ENCODE measurements around the gene LARP6. TPM values are rescaled to one million over a fixed set of nuclear protein-coding genes. Genes with fewer than 3 reads are reported as not detected.

LARP6 gene
- polyA plus RNA-seq, 2 of the 4 experiments (the other 2 are of a cell fraction) = 57.2 to 158 TPM

DNA sequence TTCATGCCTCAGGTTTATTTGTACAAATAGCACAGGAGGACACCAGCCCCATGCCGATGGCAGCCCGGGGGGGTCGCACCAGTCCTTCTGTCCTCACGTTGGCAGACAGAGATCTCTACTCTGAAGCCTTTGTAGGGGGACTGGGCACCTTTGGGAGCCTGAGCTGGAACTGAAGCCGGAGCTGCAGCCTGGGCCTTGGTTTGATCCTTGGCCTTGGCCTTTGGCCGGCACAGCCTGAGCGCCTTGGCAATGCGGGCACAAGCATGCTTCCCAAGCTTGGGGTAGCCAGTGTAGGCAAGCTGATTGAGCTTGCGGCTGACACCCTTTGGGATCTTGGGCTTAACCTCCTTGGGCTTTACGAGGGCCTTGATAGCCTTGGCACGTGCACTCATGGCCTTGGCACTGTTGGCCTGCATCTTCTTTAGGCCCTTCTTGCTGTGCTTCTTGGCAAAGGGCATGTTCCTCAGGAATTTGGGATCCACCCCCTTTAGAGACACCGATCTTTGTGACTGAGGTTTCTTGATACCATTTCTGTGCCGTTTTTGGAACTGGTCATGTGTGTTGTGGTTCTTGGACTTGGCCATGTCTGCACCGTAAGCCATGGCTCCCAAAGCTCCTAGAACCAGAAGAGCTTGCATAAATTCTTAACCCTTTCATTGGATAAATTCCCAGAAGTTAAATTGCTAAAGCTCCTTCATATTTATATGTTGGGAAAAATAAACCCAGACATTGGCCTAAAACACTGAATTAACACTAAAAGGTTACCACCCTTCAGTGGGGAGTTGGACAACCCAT, 57.2 kb downstream of the LARP6 start (continued):
- TF ChIP-seq, protein P1, sequence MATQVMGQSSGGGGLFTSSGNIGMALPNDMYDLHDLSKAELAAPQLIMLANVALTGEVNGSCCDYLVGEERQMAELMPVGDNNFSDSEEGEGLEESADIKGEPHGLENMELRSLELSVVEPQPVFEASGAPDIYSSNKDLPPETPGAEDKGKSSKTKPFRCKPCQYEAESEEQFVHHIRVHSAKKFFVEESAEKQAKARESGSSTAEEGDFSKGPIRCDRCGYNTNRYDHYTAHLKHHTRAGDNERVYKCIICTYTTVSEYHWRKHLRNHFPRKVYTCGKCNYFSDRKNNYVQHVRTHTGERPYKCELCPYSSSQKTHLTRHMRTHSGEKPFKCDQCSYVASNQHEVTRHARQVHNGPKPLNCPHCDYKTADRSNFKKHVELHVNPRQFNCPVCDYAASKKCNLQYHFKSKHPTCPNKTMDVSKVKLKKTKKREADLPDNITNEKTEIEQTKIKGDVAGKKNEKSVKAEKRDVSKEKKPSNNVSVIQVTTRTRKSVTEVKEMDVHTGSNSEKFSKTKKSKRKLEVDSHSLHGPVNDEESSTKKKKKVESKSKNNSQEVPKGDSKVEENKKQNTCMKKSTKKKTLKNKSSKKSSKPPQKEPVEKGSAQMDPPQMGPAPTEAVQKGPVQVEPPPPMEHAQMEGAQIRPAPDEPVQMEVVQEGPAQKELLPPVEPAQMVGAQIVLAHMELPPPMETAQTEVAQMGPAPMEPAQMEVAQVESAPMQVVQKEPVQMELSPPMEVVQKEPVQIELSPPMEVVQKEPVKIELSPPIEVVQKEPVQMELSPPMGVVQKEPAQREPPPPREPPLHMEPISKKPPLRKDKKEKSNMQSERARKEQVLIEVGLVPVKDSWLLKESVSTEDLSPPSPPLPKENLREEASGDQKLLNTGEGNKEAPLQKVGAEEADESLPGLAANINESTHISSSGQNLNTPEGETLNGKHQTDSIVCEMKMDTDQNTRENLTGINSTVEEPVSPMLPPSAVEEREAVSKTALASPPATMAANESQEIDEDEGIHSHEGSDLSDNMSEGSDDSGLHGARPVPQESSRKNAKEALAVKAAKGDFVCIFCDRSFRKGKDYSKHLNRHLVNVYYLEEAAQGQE (IDR thresholded peaks at IDR 0.05) = no peak
- TF ChIP-seq NR3C1 (IDR thresholded peaks at IDR 0.05) = no peak
- TF ChIP-seq, protein P2, sequence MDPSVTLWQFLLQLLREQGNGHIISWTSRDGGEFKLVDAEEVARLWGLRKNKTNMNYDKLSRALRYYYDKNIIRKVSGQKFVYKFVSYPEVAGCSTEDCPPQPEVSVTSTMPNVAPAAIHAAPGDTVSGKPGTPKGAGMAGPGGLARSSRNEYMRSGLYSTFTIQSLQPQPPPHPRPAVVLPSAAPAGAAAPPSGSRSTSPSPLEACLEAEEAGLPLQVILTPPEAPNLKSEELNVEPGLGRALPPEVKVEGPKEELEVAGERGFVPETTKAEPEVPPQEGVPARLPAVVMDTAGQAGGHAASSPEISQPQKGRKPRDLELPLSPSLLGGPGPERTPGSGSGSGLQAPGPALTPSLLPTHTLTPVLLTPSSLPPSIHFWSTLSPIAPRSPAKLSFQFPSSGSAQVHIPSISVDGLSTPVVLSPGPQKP (IDR thresholded peaks at IDR 0.05; ENCODE audit: low read depth, low read length) = no peak

DNA sequence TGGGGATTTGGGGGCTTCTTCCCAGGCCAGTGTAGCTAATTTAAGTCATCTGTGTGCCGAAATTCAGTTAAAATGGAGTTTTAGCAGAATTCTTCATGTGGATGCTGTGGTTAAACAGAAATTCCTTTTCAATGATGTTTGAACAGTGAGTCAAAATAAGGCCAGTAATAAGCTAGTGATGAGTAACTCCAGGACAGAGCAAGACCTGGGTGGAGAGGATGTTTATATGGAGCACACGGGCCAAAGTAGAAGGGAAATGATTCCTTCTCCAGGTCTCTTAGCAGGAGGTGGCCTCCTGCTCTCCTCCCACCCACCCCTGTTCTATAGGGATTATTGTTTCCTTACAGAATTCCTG, 58.7 kb downstream of the LARP6 start:
- Histone ChIP-seq H3K4me1 (peaks cover 70% of the 10 kb centered on the region), H3K4me3 (0 out of 3 replicates have a peak overlapping the region, but pooled peaks have one; percentile 11), H3K4me2 (peak overlapping the region; percentile 80), H3K27ac (peak overlapping the region; percentile 83 to 93), H3K9me3 (no peaks in the 10 kb centered on the region)
- ChIA-PET POLR2A (interaction anchor here (1.0 to 1.7 kb wide), 5 partner anchors 17 to 59 kb away, joined by 3 to 9 read pairs (median 4); partner anchors contain the start of genes LARP6 and UACA), CTCF (interaction anchor here (0.7 to 15.4 kb wide), 10 partner anchors 16 to 949 kb away, joined by 3 to 274 read pairs (median 4); partner anchors contain the start of gene UACA)
- ATAC-seq = peak; percentile 89 to 91
- peak; percentile 97 for FAIRE-seq
- DNase-seq (ENCODE audit: low read depth in 1 of 2, low spot score in 1 of 2) = peak; percentile 85 to 96
- TF ChIP-seq RAD21 (conservative IDR thresholded peaks at IDR 0.05 in 1 of 2, IDR thresholded peaks at IDR 0.05 in 1 of 2) (peak; percentile 3 to 20; a peak in 1 of 5 replicates), SMC3 (IDR thresholded peaks at IDR 0.05) (0 out of 3 replicates have a peak, but pooled peaks have one; percentile 18), GATA3 (IDR thresholded peaks at IDR 0.05; ENCODE audit: borderline replicate concordance) (peak; percentile 85; the same call in 1 of the 2 replicates), CEBPB (IDR thresholded peaks at IDR 0.05) (peak in 1 of 2 experiments; percentile 48; a peak in 1 of 4 replicates), EP300 (IDR thresholded peaks at IDR 0.05) (peak in 1 of 2 experiments; percentile 39; a peak in 2 of 5 replicates), EHMT2 (IDR thresholded peaks at IDR 0.05; ENCODE audit: low read depth) (no peak), PHF8 (IDR thresholded peaks at IDR 0.05; ENCODE audit: borderline replicate concordance, low read depth) (no peak), RARB (CRISPR knock-in tag; IDR thresholded peaks at IDR 0.05) (no peak), NFE2L2 (conservative IDR thresholded peaks at IDR 0.05; ENCODE audit: low read length) (no peak), ZNF302 (CRISPR knock-in tag; IDR thresholded peaks at IDR 0.05) (no peak), JUNB (IDR thresholded peaks at IDR 0.05) (peak; percentile 86), FOSL2 (IDR thresholded peaks at IDR 0.05) (peak; percentile 90), FOSL2 (CRISPR knock-in tag; IDR thresholded peaks at IDR 0.05) (peak; percentile 93), JUN (IDR thresholded peaks at IDR 0.05) (peak; percentile 58 to 71; a peak in 4 of 5 replicates)
- TF ChIP-seq, protein P3, sequence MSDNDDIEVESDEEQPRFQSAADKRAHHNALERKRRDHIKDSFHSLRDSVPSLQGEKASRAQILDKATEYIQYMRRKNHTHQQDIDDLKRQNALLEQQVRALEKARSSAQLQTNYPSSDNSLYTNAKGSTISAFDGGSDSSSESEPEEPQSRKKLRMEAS (IDR thresholded peaks at IDR 0.05) = peak; percentile 76
- TF ChIP-seq, protein P4, sequence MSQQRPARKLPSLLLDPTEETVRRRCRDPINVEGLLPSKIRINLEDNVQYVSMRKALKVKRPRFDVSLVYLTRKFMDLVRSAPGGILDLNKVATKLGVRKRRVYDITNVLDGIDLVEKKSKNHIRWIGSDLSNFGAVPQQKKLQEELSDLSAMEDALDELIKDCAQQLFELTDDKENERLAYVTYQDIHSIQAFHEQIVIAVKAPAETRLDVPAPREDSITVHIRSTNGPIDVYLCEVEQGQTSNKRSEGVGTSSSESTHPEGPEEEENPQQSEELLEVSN (IDR thresholded peaks at IDR 0.05; ENCODE audit: borderline replicate concordance, low read depth) = no peak; the same call in 1 of the 2 replicates
- TF ChIP-seq, protein P5, sequence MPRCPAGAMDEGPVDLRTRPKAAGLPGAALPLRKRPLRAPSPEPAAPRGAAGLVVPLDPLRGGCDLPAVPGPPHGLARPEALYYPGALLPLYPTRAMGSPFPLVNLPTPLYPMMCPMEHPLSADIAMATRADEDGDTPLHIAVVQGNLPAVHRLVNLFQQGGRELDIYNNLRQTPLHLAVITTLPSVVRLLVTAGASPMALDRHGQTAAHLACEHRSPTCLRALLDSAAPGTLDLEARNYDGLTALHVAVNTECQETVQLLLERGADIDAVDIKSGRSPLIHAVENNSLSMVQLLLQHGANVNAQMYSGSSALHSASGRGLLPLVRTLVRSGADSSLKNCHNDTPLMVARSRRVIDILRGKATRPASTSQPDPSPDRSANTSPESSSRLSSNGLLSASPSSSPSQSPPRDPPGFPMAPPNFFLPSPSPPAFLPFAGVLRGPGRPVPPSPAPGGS (IDR thresholded peaks at IDR 0.05) = peak; percentile 69; the same call in 1 of the 3 replicates
- TF ChIP-seq, protein P6, sequence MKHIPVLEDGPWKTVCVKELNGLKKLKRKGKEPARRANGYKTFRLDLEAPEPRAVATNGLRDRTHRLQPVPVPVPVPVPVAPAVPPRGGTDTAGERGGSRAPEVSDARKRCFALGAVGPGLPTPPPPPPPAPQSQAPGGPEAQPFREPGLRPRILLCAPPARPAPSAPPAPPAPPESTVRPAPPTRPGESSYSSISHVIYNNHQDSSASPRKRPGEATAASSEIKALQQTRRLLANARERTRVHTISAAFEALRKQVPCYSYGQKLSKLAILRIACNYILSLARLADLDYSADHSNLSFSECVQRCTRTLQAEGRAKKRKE (CRISPR knock-in tag; IDR thresholded peaks at IDR 0.05; ENCODE audit: low read depth) = no peak
- WGBS (ENCODE audit: missing lambda C conversion rate) = 0% methylated on average over 2 of the region's 2 CpGs
